Measurements from ENCODE around the gene NCR3LG1.
A peak's percentile ranks its signal among the peaks of the same experiment; 100 is the strongest.

The NCR3LG1 gene

DNA sequence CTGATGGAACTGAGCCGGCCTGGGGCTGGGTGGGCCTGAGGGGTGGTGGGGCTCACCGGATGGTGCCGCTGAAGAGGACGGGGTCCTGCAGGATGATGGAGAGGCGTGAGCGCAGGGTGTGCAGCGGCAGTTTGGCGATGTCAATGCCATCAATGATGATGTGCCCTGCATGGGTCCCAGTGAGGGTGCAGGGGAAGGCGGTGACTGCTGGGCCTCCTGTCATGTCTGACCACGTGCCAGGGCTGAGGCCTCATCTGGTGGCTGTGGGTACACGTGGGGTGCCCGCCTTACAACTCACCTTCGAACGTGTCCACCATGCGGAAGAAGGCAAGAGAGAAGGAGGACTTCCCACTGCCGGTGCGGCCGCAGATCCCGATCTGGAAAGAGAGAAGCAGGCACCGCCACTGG, 44.0 kb downstream of the NCR3LG1 start:
- DNase-seq: no peak

GRCh38 chr11:17395978-17396377, 44.4 kb downstream of the NCR3LG1 start:
- no peak for DNase-seq

DNA sequence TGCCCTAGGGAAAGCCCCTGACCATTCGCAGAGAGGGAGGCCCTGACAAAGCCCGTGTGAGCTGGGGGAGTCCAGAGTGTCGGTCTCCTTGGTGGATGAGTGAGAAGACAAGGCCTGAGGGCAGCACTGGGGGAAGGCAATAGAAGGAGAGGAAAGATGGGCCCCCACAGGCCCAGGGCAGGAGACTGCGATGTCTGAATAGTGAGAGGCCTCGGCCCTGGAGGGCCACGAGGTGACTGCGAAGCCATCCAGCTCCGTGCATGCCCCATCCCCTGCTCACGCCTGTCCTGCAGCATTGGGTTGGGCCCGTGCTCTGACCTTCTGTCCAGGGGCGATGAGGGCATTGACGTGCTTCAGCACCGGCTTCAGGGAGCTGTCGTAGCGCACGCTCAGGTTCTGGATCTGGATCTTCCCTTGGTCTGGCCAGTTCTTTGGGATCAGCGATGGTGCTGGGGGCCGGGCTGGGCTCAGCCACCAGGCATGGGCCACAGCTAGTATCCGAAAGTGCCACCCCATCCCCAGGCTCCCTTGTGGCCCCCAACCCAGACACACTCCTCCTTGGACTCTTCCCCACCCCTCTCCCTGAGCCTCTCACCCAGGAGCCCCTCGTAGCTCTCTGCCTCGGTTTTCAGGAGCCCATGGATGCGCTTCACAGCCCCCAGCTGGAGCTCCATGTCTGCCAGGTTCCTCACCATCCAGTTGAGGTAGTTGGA, 45.2 kb downstream of the NCR3LG1 start:
- no peak for DNase-seq

GRCh38 chr11:17397311-17398002, 45.9 kb downstream of the NCR3LG1 start:
- no peak for DNase-seq

DNA sequence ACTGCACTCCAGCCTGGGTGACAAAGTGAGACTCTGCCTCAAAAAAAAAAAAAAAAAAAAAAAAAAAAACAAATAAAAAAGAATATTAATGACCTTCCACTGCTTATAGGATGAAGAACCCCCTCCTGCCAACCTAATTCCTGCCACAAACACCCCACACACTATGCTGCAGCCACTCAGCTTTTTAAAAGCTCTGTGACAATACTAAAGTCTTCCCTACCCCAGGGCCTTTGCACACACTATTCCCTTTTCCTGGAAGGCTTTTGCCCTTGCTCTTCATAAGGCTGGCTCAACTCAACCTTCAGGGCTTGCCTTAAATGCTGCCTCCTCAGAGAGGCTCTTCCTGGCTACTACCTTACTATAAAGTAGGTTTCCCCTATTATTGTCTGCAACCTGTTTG, 47.6 kb downstream of the NCR3LG1 start:
- DNase-seq: no peak

GRCh38 chr11:17400048-17400775, 48.6 kb downstream of the NCR3LG1 start:
- DNase-seq: no peak

DNA sequence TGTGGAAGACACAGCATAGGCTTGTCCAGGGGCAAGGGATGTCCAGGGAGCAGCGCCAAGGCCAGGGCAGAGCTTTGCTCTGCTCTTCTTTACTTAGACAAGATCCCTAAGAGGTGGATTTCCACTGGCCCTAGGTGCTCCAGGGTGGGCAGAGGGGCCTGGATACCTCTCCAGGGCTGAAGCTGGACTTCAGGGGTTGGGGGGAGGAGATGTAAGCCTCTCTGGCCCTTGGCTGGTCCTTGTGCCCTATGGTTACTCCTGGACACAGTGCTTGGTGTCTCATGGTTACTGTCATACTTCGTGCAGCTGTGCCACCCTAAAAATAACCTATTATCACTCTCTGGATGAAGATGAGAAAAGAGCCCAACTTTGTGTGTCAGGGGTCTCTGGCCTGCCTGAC, 49.7 kb downstream of the NCR3LG1 start:
- no peak for DNase-seq

GRCh38 chr11:17401841-17402240, 50.2 kb downstream of the NCR3LG1 start:
- DNase-seq: no peak

- no peak for DNase-seq
Observed at GRCh38 chr11:17402486-17402885, 50.9 kb downstream of the NCR3LG1 start.

GRCh38 chr11:17403980-17404759, 52.6 kb downstream of the NCR3LG1 start:
- DNase-seq: no peak

- no peak for DNase-seq
Observed at GRCh38 chr11:17405232-17406005, 53.8 kb downstream of the NCR3LG1 start.

GRCh38 chr11:17406082-17406817, 54.6 kb downstream of the NCR3LG1 start:
- DNase-seq: no peak

GRCh38 chr11:17406818-17407149, 55.2 kb downstream of the NCR3LG1 start:
- no peak for DNase-seq

GRCh38 chr11:17407575-17407974, 56.0 kb downstream of the NCR3LG1 start:
- DNase-seq: no peak

GRCh38 chr11:17408026-17408425, 56.4 kb downstream of the NCR3LG1 start:
- no peak for DNase-seq

- peak; percentile 14 for DNase-seq
Observed at GRCh38 chr11:17408641-17409040, 57.0 kb downstream of the NCR3LG1 start.

DNA sequence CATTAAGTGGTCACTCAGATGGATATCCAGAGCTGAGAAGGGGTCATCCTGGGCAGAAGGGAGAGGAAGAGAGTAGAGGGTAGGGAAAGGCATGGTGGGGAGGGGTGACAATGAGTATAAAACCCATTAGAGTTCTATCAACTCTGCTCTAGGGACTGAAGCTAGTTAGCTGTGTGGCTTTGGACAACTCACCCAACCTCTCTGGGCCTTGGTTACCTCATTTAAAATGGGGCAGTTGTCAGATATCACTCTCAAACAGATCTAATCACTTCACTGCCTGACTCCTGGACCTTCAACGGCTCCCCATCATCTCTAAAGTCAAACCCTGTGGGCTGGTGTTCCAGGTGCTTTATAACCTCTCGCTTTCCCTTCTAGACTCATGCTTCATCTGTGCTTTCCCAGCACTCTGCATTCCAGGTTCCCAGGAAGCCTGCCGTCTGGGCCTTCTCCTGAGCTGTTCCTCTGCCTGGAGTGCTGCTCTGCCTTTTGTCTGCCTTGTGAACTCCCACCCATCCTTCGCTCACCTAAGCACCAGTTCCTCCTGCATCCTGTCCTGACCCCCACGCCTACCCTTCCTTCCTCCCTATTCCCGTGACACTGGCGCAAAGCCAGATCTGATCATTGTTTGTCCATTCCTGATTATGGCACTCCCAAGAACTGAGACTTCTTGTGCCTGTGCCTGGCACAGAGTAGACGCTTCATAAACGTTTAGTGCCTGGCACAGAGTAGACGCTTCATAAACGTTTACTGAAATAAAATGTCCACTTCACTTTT, 59.2 kb downstream of the NCR3LG1 start:
- DNase-seq: no peak

- DNase-seq: no peak
Observed at GRCh38 chr11:17411418-17411817, 59.8 kb downstream of the NCR3LG1 start.

DNA sequence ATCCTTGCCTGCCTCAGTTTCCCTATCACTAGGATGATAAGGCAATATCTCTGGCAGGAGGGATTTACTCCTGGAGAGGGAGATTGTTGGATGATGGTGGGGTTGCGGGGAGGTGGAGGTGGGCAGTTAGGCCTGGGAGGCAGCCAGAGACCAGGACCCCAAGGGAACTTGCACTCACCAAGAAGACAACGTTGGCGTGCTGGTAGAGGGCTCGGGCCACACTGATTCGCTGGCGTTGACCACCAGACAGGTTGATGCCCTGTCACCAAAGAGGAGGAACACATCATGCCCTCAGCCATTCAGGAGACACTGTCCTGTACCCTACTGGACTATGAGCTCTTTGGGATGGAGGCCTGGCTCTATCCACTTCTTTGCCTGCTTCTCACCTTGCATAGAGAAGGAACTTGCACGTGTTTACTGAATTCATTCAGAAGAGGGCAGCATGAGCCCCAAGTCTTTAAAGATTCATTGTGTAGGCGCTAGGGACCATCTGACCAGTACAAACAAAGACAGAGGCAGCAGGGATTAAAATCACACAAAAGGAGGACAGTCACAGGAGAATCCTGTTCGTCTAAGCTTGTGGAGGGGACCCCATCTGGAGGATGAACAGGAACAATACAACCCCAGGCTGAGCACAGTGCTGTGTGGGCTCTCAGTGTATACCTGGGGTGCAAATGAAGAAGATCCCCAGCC, 61.0 kb downstream of the NCR3LG1 start:
- peak; percentile 24 for DNase-seq

Data from NCI-H345 (cell line).